Cardiac muscle cell (in vitro differentiated cells and primary cell): ENCODE measurements around the gene CNMD. TPM values are rescaled to one million over a fixed set of nuclear protein-coding genes. Genes with fewer than 3 reads are reported as not detected.

Experiments used
- DNase-seq, 2 donors: peaks; one replicate each; pipeline versions ENCODE4 v3.0.0 to v3.0.0-alpha.2; 2010 to 2017; ENCODE audit warnings: low read depth in 1 of 2, low spot score in 1 of 2
- H3K27ac ChIP-seq: fragments of 200-600 bp; sonication (generic); 2 replicates; pipeline ENCODE4 v1.5.1; 2016
- H3K27me3 ChIP-seq: fragments of 200-600 bp; sonication (generic); 2 replicates; pipeline ENCODE4 v1.6.0; 2016; ENCODE audit warnings: control low read depth
- H3K36me3 ChIP-seq: fragments of 200-600 bp; sonication (generic); 2 replicates; pipeline ENCODE4 v1.5.1; 2016; ENCODE audit warnings: control low read depth
- H3K4me1 ChIP-seq: fragments of 200-600 bp; sonication (generic); 2 replicates; pipeline ENCODE4 v1.8.1; 2017; ENCODE audit warnings: low read depth, mild to moderate bottlenecking, mixed run types
- H3K4me3 ChIP-seq: fragments of 200-600 bp; sonication (generic); 2 replicates; pipeline ENCODE4 v1.5.1; 2016; ENCODE audit warnings: mild to moderate bottlenecking
- H3K9me3 ChIP-seq: fragments of 200-600 bp; sonication (generic); 2 replicates; pipeline ENCODE4 v1.5.1; 2017; ENCODE audit warnings: low read depth, mild to moderate bottlenecking, control low read depth
- polyA plus RNA-seq: library from polyadenylated mRNA; unstranded; fragments of >200 nt; fragmentation: Nextera tagmentation; extraction: Ambion mirVana; gene quantifications from 2 replicates; pipeline ENCODE4 v1.2.1, GENCODE V29; 2016
- total RNA-seq: library from RNA; depleted of rRNA; stranded (reverse); fragments of >200 nt; gene quantifications from 2 replicates; pipeline ENCODE4 v1.2.3, GENCODE V29; 2016
- TF ChIP-seq, protein P1 (sequence below): IDR thresholded peaks from 2 replicates; pipeline ENCODE4 v1.5.1; 2012; ENCODE audit warnings: low read depth, mild to moderate bottlenecking, low read length

The CNMD gene
- 0.15 TPM in 1 of 2 replicates, not detected in the other for total RNA-seq
- 0.16 and 0.24 TPM in 2 replicates for polyA plus RNA-seq

DNA sequence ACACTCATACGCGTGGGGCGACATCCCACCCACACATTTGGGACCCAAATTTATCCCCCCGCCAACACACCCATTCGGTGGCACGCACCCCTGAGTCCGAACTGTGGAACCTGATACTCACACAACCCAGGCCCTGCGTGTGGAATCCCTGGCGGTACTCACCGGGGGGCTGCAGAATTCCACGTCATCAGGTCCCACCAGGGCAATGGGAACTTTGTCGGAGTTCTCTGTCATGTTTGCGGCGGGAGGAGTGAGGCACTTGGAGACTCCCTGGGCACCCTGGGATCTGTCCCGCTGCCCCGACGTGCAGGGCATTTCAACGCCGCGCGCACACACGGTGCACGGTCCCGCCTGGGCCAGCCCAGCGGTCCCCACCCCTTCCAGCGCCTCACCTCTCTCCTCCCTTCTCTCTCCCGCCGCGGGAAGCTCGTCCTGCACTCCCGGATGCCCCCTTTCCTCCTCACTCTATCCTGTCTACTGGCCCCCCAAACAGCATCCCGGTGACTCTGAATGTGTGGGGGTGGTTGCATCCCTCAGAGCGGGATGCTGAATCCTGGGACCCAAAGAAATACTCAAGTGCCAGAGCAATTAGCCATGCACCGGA lies at the start of gene CNMD:
Gene CNMD, minus strand, starts transcription at position 353 of the 604 bp plus-strand sequence. Its CDS starts 119 bp downstream, at position 234.
- Histone ChIP-seq H3K27ac (no peak within 1 kb of the TSS), H3K36me3 (no peaks in the 10 kb centered on the region), H3K4me3 (peak within 1 kb of the TSS; percentile 41), H3K9me3 (no peaks in the 10 kb centered on the region), H3K4me1 (peaks cover 3% of the 10 kb centered on the region), H3K27me3 (peaks cover 56% of the 10 kb centered on the region)
- DNase-seq = peak in 1 of 2 donors; percentile 5
- TF ChIP-seq, protein P1, sequence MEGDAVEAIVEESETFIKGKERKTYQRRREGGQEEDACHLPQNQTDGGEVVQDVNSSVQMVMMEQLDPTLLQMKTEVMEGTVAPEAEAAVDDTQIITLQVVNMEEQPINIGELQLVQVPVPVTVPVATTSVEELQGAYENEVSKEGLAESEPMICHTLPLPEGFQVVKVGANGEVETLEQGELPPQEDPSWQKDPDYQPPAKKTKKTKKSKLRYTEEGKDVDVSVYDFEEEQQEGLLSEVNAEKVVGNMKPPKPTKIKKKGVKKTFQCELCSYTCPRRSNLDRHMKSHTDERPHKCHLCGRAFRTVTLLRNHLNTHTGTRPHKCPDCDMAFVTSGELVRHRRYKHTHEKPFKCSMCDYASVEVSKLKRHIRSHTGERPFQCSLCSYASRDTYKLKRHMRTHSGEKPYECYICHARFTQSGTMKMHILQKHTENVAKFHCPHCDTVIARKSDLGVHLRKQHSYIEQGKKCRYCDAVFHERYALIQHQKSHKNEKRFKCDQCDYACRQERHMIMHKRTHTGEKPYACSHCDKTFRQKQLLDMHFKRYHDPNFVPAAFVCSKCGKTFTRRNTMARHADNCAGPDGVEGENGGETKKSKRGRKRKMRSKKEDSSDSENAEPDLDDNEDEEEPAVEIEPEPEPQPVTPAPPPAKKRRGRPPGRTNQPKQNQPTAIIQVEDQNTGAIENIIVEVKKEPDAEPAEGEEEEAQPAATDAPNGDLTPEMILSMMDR = no peak

GRCh38 chr13:52788011-52788410 lies 48.4 kb upstream of the CNMD start:
- H3K27me3 ChIP-seq = no peaks in the 10 kb centered on the region
- no peak overlapping the region for H3K4me3 ChIP-seq
- H3K36me3 ChIP-seq = no peaks in the 10 kb centered on the region
- TF ChIP-seq, protein P1 = no peak
- no peak overlapping the region for H3K27ac ChIP-seq
- H3K9me3 ChIP-seq = no peaks in the 10 kb centered on the region
- DNase-seq = no peak
- H3K4me1 ChIP-seq = no peaks in the 10 kb centered on the region

DNA sequence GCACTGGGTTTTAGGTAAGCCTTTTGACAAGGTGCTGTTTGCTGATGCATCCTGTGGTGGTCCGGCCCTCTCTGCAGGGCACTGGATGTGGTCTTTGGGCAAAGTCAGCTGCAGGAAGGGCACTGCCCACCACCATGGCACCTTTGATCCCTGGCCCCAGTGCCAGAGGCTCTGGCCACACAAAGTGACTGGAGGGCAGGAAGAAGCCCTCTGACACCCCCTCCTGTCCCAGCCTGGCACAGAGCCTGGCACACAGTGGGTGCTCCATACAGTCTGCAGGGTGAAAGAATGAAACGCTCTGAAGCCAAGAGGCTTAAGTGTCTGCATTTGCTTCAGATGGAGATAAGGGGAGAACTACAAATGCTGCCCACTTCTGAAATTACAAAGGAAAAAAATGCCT lies 47.6 kb upstream of the CNMD start:
- no peaks in the 10 kb centered on the region for H3K4me1 ChIP-seq
- TF ChIP-seq, protein P1 = no peak
- H3K27me3 ChIP-seq = no peaks in the 10 kb centered on the region
- H3K36me3 ChIP-seq = no peaks in the 10 kb centered on the region
- DNase-seq = no peak
- no peaks in the 10 kb centered on the region for H3K9me3 ChIP-seq
- H3K4me3 ChIP-seq = no peak overlapping the region
- H3K27ac ChIP-seq = no peak overlapping the region

GRCh38 chr13:52786766-52787165 lies 47.1 kb upstream of the CNMD start:
- H3K27me3 ChIP-seq = no peaks in the 10 kb centered on the region
- no peaks in the 10 kb centered on the region for H3K9me3 ChIP-seq
- TF ChIP-seq, protein P1 = no peak
- no peak overlapping the region for H3K4me3 ChIP-seq
- no peak for DNase-seq
- H3K4me1 ChIP-seq = no peaks in the 10 kb centered on the region
- H3K36me3 ChIP-seq = no peaks in the 10 kb centered on the region
- H3K27ac ChIP-seq = no peak overlapping the region

DNA sequence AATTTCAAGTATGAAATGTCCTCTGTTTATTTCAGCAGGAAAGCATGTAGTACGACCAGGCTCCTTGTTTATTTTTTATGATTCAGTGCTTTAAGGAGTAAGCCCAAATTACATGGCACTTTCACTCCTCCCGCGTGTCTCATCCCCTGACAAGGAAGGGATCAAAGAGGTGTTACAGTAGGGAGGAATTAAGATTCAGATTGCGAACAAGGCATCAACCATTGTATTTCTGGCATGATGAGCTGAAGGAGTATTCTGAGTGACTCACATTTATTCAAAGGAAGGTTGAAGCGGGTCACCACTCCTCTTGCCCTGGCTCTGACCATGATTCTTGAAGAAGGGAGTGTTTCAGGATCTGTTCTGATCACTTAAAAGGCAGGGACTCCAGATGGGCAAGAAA lies 46.1 kb upstream of the CNMD start:
- Histone ChIP-seq H3K27ac (no peak overlapping the region), H3K4me3 (no peak overlapping the region), H3K4me1 (no peaks in the 10 kb centered on the region), H3K27me3 (no peaks in the 10 kb centered on the region), H3K36me3 (no peaks in the 10 kb centered on the region), H3K9me3 (no peaks in the 10 kb centered on the region)
- TF ChIP-seq, protein P1 = no peak
- DNase-seq = no peak
